NCI-H1930 (cell line): ENCODE measurements around the gene TXNRD2.

ENCODE experiments used
- DNase-seq, 2 experiments: peaks; one replicate each; lab custom pipeline; 2025; lab: John Stamatoyannopoulos, UW

TXNRD2 gene

GRCh38 chr22:19864538-19865106 lies 77.0 kb downstream of the TXNRD2 start:
- no peak for DNase-seq

GRCh38 chr22:19863571-19863970 lies 78.0 kb downstream of the TXNRD2 start:
- DNase-seq = no peak

DNA sequence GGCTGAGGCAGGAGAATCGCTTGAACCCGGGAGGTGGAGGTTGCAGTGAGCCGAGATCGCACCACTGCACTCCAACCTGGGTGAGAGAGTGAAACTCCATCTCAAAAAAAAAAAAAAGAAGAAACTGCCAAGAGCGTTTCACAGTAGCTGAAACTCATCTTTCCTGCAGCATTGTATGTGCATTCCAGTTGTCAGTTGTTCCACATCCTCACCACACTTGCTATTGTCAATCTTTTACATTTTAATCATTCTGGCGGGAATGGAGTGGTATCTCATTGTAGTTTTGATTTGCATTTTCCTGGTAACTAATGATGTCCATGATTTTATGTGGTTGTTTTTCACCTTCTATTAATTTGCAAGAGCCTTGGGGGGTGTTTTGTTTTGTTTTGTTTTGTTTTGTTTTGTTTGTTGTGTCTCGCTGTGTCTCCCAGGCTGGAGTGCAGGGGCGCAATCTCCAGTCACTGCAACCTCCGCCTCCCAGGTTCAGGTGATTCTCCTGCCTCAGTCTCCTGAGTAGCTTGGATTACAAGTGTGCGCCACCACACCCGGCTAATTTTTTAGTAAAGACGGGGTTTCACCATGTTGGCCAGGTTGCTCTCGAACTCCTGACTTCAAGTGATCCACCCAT lies 78.9 kb downstream of the TXNRD2 start:
- no peak for DNase-seq

GRCh38 chr22:19859861-19860510 lies 81.6 kb downstream of the TXNRD2 start:
- DNase-seq = no peak

- no peak for DNase-seq
Observed at GRCh38 chr22:19857382-19857781, 84.2 kb downstream of the TXNRD2 start.

- peak in 1 of 2 experiments; percentile 39 for DNase-seq
Observed at GRCh38 chr22:19855504-19856409, 85.9 kb downstream of the TXNRD2 start.

DNA sequence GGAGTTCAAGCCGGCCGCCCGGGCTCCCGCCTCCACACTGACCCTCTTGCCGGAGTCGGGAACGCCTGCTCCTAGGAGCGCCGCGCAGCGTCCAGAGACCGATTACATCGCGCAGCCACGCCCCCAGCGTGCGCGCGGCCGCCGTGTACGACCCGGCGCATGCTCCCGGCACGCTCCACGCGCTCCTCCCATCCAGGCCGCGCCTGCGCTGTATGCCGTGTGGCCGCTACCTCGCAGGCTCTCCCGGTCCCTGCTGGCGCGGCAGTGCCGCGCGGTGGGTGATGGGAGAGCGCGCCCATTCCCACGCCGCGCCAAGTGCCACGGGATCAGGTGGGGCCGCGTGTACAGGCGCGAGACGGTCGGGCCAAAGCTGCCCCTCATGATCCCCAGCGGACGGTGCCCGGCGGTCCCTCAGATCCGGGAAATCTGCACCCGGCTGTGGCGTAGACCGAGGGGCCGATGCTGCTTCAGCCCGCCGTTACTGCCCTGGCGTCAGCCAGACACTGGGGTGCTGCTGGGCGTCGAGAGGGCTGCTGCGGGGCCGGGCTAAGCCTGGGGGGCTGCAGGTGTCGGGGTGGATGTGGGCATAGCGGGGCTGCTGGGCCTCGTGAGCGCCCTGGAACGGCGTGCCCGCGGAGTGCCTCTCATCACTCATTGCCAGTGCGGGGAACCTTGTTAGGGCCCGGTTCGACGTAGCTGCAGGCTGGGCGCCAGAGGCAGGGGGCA lies 86.7 kb downstream of the TXNRD2 start, which contains the start of the genes GNB1L and RTL10:
TSS of gene GNB1L (minus strand) at position 97 of the 726 bp plus-strand sequence. CDS start 33,519 bp downstream, outside the sequence.
TSS of gene RTL10 (minus strand) at position 97 of the 726 bp plus-strand sequence. CDS start 2,613 bp downstream, outside the sequence.
- DNase-seq = peak; percentile 93 to 96

DNA sequence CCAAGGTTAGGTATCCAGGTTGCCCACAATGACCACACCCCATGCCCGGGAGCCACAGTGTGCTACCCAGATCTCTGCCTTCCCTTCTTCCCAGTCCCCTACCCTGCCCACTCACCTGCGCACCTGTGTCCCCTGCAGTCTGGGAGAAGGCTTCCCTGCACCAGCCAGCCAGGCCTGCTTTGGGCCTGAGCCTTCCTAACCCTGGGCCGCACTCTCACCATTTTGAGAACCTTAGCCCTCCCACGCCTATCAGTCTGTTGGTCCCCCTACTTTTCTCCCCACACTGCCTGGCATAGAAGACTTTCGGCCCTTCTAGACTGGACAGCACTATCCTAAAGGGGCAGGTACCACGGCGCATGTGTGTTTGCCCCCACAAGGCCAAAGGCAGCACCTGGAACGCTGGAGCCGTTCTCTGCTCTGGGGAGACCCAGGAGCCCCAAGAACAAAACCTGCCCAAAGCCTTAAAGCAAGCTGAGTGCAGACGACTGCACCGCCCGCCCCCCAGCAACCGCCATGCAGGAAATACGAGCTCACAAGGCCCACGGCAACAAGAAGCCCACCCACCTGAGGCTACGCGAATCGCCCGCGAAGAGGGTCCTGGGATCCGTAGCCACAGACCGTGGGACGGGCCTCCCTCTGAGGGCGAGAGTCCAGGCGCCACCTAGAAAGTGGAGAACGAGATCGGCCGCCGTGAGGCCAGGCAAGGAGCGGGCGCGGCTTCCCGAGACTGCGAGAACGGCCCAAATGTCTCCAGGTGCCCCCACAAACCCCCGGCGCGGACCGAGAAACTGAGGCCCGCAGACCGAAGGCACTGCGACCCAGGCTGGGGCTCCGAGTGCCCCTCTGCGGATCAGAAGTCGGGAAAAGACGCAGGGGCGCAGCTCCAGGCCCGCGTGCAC lies 87.5 kb downstream of the TXNRD2 start:
- DNase-seq = no peak

DNA sequence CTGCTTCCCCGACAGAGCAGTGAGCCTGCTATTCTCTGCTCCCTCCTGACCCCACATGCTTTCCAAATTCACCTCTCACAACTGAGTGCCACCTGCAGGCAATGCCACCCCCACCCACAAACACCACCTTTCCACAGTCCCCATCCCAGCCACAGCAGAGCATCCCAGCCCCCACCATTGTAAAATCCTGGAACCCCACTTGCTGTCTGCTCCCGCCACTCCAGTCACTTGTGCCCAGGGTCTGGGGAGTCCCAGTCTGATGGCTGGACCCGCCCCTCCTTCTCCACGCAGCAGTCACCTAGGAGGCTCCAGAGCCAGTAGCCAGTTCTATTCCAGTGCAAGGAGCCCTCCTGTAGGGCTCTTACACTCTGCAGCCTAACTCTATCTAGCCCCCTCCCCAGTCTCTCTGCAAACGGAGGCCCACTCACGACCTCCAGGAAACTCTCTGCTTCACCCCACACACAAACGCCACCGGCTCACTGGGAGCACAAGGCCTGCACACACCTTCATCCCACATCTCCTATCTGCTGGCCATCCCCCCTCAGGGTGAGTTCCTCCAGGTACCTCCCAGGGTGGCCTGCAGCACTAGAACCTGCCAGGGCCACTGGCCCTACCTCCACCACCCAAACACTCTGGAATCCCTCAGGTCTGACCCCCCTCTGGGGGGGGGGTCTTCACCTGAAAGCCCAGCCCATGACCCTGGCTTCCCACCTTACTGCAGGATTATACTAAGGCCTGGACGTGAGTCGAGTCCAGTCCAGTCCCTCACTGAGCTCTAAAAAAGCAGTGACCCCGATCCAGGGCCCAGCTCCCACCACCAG lies 88.3 kb downstream of the TXNRD2 start:
- no peak for DNase-seq

DNA sequence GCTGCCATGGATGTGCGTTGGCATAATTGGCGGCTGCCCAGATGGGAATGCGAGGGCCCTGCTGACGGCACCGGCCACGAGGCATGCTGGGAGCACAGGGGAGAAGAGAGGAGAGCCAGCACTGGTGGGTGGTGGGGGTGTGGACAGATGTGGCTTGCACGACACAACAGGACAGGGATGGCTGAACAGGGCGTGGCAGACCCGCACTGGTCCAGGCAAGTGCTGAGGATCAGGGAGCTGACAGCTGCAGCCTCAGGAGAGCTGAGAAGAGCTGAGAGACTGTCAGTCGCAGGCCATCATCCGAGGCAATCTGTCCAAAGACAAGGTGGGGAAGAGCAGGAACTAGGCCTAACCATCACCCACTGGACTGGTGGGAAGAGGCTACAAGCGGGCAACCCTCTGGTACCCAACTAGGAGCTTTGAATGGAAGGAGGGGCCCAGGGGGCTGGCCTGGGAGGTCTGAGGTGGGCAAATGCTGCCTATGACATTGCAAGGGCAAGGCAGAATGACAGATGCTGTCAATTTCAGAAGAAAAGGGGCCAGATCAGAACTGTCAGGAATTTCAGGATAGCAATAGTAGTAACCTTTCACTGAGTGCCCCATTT lies 89.3 kb downstream of the TXNRD2 start:
- DNase-seq = no peak

DNA sequence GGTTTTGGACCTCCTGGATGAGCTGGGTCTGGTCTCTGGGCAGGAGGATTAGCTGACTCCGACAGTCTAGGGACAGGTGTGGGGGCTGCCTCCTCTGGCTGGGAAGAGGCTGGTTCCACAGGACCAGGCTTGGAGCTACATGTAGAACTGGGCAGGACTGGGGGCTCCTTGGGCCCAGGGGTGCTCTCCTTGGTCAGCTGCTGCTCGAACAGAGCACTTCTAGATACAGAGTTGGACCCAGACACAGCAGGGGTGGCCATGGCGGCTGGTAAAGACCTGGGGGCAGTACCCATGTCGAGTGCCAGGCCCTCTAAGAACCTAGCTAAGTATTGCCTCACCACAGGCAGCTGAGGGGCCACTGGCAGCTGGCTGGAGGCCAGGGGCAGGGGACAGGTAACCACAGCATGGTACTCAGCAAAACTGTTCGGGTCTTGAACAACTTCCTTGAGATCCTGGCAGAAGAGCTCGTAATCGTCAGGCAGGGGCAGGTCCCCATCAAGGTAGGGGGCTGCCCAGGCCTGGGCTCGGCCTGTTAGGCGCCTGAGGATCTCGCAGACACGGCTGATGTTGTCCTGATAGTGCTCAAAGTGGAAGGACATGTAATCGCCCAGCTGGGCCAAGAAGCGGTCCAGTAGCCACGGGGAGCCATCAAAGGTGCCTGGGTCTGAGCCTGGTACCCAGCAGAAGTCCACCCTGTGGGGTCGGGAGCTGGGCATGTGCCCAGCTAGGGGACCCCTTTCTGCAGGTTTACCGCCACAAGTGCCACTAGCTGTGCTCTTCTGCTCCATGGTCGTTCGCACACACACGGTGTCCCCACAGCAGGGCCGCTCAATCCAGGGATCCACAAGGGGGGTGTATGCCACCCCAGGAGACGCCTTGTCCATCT lies 90.1 kb downstream of the TXNRD2 start:
- no peak for DNase-seq

DNA sequence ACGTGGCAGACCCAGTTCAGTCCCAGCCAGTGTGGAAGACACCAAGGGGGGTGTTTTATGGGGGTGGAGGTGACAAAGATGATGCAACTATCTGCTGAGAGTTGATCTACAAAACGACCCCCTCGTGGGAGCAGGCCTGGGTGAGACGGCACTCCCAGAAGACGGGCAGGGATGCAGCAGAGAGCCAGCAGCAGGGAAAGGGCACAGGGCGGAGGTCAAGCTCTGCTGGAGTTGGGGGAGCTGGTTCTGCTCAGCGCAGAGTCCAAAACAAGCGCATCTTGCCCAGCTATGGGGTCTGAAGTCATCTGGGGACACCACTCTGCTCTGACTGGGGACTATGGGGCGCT lies 90.9 kb downstream of the TXNRD2 start:
- DNase-seq = no peak

DNA sequence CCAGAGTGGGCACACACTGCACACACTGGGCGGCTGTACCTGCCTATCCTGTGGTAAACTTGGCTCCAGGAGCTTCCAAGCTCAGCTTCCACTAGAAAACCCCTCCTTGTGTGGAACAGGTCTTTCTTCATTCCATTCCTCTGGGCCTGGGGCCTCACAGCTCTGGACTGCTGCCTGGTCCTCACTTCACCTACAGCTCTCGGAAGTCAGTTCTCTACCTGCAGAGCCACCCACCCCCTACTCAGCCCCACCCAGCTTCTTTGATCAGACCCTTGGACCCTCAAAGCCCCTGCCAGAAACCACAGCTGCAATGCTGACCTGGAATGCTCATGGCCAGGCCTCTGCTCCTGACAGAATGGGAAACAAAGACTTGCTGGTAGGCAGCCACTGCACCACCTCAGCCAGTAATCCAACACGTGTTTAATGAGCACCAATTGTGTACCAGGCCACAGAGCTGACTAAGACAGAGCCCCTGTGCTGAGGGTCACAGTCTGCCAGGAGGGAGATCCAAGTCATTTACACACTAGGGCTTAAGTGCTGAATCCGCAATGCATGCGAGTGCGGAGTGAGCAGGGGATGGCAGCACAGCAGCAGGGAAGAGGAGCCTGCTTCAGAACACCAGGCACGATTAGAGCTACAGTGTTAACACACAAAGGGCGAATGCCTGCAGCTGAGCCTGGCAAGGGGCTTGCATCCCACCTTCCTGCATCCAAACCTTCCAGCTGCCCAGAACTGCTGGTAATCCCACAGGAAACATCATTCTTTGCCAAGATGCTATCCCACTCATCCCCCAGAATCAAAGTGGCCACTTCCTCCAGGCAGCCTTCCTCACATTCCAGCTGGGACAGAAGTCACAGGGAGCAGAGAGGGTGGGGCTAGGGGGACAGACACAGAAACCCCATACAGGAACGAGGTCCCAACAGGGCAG lies 91.5 kb downstream of the TXNRD2 start:
- no peak for DNase-seq

GRCh38 chr22:19848298-19849224 lies 93.1 kb downstream of the TXNRD2 start:
- no peak for DNase-seq

GRCh38 chr22:19847345-19847632 lies 94.3 kb downstream of the TXNRD2 start:
- DNase-seq = no peak

- DNase-seq = no peak
Observed at GRCh38 chr22:19846620-19847344, 94.8 kb downstream of the TXNRD2 start.
